GM06990 (cell line): ENCODE measurements around the gene FOXN4.

ENCODE experiments used
- DNase-seq: peaks from one replicate; pipeline ENCODE4 v3.0.0-alpha.2; 2011; ENCODE audit not compliant: insufficient read length; ENCODE audit errors: extremely low read depth
- H3K27me3 ChIP-seq: replicated peaks from 2 replicates; pipeline ENCODE4 v1.6.0; 2011; ENCODE audit warnings: low read length; ENCODE audit not compliant: control insufficient read depth, insufficient read depth
- H3K36me3 ChIP-seq: 2 replicates; pipeline ENCODE4 v1.5.1; 2011; ENCODE audit warnings: low read length; ENCODE audit not compliant: control insufficient read depth, insufficient read depth
- H3K4me3 ChIP-seq: replicated peaks from 2 replicates; pipeline ENCODE4 v1.5.1; 2011; ENCODE audit warnings: low read depth, mild to moderate bottlenecking, control low read depth, low read length
- CTCF ChIP-seq: IDR thresholded peaks from 2 replicates; pipeline ENCODE4 v1.5.1; 2011; ENCODE audit warnings: low read length, control low read depth, mild to moderate bottlenecking, inconsistent platforms; ENCODE audit not compliant: insufficient read depth, poor library complexity, severe bottlenecking

The FOXN4 gene

GRCh38 chr12:109287181-109287580, 21.9 kb downstream of the FOXN4 start:
- Histone ChIP-seq H3K36me3 (no peaks in the 10 kb centered on the region), H3K4me3 (no peak overlapping the region), H3K27me3 (peaks cover 2% of the 10 kb centered on the region; the same call in 1 of the 2 replicates)
- DNase-seq: no peak
- no peak for TF ChIP-seq CTCF

- Histone ChIP-seq H3K27me3 (peaks cover 2% of the 10 kb centered on the region; the same call in 1 of the 2 replicates), H3K36me3 (no peaks in the 10 kb centered on the region), H3K4me3 (no peak overlapping the region)
- DNase-seq: no peak
- no peak for TF ChIP-seq CTCF
Observed at GRCh38 chr12:109286652-109287051, 22.4 kb downstream of the FOXN4 start.

- H3K36me3 ChIP-seq: no peaks in the 10 kb centered on the region
- TF ChIP-seq CTCF: no peak
- H3K27me3 ChIP-seq: peaks cover 2% of the 10 kb centered on the region; the same call in 1 of the 2 replicates
- no peak overlapping the region for H3K4me3 ChIP-seq
- DNase-seq: no peak
Observed at GRCh38 chr12:109286252-109286651, 22.8 kb downstream of the FOXN4 start.

- no peaks in the 10 kb centered on the region for H3K36me3 ChIP-seq
- DNase-seq: no peak
- no peak overlapping the region for H3K4me3 ChIP-seq
- H3K27me3 ChIP-seq: no peaks in the 10 kb centered on the region
- TF ChIP-seq CTCF: no peak
Observed at GRCh38 chr12:109284392-109284791, 24.7 kb downstream of the FOXN4 start.

GRCh38 chr12:109281452-109281851, 27.6 kb downstream of the FOXN4 start:
- Histone ChIP-seq H3K36me3 (no peaks in the 10 kb centered on the region), H3K4me3 (no peak overlapping the region), H3K27me3 (no peaks in the 10 kb centered on the region)
- no peak for TF ChIP-seq CTCF
- no peak for DNase-seq

- TF ChIP-seq CTCF: no peak
- Histone ChIP-seq H3K27me3 (no peaks in the 10 kb centered on the region; the same call in 1 of the 2 replicates), H3K4me3 (no peak overlapping the region), H3K36me3 (no peaks in the 10 kb centered on the region)
- DNase-seq: no peak
Observed at GRCh38 chr12:109279525-109279924, 29.6 kb downstream of the FOXN4 start.
